AML-193 (cell line): ENCODE data around the gene KRT32.
"Not testable (repeated sequence)": the region's sequence is repeated elsewhere in the genome, so short reads cannot be mapped to it uniquely, and the experiment has no call there.

ENCODE experiments used
- DNase-seq, 2 experiments: peaks; one replicate each; lab custom pipeline; 2025; lab: John Stamatoyannopoulos, UW

The KRT32 gene

DNA sequence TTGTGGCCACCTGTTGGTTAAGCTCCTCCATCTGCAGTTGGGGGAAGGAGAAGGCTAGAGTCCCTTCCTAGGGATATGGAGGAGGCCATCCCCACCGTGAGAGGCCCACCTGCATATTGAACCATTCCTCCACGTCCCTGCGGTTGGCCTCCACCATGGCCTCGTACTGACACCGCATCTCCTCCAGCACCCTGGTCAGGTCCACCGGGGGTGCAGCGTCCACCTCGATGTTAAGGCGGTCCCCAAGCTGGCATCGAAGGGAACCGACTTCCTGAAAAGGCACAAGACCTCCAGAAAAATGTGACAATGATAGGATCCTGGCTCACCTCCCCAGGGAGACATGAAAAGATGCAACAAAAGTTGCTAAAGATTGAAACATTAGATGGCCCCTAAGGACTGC, 3.0 kb downstream of the KRT32 start:
- DNase-seq: no peak

DNA sequence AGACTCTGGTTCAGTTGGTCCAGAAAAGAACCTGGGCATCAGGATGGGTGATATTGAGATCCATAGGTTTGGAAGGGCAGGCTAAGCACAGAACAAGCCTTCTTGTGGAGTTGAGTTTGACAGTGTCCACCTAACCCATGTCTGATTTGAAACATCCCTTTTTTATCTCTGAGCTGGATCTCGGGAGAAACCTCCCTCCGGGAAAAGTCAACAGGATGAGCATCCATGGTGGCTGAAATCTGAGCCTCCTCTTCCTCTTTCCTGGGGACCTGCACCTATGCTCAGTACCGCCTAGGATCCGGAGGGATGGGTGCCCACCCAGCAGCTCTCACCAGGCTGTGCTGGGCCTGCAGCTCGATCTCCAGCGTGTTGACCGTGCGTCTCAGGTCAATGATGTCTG, 3.4 kb downstream of the KRT32 start:
- no peak for DNase-seq

DNA sequence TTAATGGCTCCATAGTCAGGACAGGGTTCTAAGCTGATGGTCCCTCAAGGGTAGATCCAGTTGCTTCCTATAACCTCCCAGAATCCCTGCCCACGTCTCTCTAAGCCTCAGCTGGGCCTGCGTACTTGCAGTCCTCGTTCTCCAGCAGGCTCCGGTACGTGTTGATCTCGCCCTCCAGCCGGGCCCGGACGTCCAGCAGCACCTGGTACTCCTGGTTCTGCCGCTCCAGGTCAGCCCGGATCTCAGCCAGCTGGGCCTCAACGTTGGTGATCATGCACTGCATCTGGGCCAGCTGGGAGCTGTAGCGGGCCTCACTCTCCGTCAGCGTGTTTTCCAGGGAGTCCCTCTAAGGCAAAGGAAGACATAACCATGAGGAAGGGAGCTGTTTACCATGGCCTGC, 4.5 kb downstream of the KRT32 start:
- DNase-seq: no peak

DNA sequence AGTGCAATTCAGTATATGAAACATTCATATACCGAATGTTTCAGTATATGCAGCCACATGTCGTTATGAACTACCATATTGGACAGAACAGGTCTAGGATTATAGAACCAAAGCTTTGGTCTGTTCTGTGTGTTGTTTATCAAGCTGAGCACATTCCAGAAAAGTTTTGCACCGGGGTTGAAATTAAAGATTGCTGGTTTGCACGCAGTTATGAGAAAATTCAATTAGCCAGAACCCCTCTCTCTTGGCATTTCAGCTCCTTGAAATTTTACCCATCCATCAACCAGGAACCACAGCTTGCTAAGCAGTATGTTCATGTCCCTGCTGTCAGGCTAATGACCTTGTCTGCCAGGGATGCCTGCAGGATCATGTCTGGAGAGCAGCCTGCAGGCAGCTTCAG, 9.5 kb downstream of the KRT32 start:
- DNase-seq: no peak

DNA sequence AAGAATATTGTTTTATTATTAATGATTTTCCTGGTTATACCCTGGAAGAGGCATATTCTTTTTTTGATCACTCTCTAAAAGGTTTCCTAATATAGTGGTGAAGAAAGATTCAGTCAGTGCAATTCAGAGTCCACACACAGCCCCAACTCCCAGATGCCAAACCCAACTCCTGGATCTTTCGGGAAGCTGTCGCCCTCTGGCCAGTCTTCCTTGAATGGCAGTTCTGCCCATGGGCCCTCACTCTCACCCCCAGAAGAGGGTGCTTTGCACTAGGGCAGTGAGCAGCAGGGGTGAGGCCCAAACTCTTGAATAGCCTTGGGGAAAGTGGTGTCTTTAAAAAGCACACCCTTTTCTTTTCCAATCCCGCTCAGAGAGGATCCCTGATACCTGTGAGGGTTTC, 11.0 kb downstream of the KRT32 start:
- no peak for DNase-seq

DNA sequence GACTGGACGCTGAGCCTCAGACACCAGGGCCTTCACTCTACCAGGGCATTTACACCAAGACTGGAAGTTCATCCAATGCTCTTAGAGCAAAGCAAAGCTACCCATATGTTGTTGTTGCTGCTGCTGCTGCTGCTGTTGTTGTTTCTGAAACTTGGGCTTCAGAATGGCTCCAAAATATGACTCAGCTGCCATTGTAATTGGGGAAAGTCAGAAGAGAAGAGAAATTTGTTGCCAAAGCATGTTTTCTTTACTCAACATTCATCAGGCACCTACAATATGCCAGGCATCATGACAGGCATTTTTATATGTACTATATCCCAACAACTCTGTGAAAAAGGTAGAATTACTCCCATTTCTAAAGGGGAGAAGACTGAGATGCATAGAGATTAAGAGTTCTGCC, 11.9 kb downstream of the KRT32 start:
- DNase-seq: no peak

DNA sequence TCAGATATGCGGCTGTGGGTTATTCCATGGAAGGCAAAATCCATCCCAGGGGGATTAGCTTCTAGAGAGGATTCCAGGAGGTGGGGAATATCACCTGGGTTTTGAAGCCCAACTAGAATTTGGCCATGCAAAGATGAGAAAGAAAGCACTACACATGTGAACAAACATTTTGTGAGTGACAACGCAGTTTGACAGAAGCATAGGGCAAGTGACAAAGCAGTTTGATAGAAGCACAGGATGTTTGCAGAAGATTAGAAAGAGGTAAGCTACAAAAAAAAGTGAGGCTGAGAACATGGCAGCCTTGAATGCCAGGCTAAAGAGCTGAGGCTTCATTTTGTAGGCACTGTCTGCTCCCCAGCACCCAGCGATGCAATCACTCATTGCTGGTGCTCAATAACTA, 14.1 kb downstream of the KRT32 start:
- no peak for DNase-seq

DNA sequence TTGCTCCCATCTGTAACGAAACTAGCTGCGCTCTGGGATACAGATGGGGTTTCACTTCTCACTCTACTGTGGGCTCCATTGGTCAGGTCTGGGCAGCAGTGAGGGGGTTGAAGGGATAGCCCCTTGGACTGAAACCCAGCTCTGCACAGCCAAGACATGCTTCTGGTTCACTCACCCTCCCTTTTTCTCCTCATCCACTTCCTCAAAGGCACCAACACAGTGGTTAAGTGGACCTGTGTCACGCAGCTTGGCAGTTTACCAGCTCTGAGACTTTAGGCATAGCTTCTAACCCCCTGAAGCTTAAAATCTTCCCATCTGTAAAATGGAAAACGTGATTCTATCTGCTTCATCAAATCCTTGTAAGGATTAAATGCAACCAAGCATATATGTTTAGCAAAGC, 14.9 kb downstream of the KRT32 start:
- DNase-seq: peak; percentile 72 to 76

DNA sequence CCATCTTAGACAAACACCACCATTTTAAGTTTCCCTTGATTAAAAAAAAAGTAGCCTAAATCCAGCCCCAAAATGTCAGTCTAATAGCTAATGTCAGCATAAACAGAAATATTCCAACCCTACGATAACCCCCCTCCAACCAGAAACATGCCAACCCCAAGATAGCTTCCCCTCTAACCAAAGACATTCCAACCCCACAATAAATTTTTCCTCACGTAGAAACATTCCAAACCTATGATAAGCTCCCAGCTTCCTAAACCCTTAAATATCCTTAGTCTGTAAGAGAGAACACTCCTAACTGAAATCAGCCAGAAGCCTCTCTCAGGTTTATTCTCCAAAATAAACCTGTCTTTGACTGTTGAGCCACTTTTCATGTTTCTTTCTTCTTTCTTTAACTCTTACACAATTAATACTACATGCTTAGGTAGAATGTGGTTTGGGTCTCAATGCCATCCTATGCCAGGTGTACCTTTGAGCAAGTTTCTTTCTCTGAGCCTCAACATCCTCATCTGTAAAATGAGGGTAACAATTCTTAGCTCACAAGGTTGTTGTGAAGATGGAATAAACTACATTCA, 15.9 kb downstream of the KRT32 start:
- no peak for DNase-seq

DNA sequence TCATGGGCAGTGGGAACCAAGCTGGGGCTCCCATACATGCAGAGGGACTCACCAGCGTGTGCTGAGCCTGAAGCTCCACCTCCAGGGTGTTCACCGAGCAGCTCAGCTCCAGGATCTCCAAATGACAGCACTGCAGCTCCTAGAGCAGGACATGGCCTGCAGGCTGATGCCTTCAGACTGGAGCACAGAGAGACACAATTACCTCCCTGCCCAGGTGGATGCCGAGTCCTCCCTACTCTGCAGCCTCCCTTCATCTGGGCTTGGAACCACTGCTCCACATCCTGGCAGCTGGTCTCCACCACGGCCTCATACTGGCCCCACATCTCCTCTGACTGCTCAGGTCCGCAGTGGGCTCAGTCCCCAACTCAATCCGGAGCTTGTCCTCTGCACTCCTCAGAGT, 18.2 kb downstream of the KRT32 start:
- no peak for DNase-seq

DNA sequence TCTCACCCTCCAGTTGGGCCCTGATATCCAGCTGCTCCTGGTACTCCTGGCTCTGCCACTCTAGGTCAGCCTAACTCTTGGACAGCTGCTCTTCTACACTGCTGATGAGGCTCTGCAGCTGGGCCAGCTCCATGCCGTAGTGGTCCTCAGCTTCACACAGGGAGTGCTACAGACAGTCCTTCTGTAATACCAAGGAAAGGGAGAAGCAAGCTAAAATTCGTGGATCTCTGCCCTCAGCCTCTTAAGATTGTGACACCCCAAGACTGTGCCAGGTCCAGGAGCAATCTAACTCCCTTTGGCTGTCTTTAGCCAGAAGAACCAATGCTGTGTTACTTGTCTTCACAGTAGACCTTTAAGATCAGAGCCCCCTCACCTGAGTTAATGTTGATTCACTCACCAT, 18.7 kb downstream of the KRT32 start:
- DNase-seq: no peak

DNA sequence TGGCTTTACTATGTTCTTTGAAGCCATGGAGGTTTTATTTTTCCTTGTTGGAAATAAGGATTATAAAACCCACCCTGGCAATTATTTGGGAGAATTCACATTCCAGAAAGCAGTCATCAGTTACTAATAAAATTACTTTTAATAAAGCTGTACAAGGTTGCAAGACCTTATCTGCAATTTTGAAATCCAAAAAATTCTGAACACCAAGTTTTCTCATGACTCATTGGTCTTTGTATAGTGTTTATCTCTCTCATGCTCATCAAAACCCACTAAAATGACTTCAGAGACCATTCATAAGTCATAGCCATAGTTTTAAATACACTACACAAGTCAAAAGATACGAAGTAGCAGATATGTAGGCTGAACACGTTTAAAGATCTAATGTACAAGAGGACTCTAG, 20.4 kb downstream of the KRT32 start:
- no peak for DNase-seq

DNA sequence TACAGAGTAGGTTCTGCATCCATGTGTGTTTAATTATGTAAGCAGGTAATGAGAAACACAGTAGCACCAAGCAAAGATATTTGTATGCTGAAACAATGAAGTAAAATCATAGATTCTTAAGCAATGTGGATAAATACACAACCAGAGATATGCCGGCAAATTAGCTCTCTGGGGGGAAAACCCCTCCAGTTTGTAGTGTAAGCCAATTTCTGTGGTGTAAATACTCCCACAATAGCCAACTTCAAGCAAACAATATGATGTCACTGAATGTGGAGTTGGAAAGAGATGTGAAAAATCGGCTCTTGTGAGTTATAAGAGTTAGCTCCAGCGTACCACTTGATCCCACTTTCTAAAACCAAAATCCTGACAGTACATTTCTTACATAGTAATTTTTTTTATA, 22.5 kb downstream of the KRT32 start:
- no peak for DNase-seq

DNA sequence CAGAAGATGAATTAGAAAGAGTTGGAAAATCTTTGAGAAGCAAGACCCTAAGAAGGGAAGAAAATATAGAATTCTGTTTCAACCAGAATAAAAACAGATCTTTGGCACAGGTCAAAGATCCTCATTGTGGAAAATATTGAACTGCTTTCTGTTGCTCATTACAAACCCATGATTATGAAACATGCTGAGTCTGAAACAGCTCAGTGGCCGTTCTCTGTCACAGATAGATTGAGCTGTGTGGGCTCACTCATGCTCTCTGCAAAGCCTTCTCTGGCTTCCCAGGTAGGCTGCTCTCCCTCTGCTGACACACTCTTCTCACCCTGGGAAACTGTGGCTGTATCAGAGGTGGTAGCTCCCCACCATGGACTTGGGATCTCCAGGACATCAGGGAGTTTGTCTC, 23.0 kb downstream of the KRT32 start:
- peak; percentile 7 to 21 for DNase-seq

DNA sequence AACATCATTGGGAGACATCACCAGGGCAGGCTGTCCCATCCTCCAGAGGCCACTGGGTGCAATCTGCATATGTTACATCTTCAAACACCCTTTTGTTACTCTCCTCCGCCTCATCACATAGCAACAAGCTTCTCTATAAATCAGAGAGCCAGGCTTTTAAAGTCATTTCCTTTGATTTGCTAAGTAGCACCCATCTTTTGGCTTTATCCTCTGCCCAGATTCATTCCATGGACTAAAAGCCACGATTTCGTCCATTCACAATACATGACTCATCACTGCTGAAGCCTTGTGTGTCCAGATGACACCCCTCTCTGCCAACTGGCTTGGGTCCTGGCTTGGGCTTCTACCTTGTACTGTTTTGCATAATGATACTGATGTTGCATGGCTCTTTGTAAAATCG, 24.4 kb downstream of the KRT32 start:
- DNase-seq: no peak

DNA sequence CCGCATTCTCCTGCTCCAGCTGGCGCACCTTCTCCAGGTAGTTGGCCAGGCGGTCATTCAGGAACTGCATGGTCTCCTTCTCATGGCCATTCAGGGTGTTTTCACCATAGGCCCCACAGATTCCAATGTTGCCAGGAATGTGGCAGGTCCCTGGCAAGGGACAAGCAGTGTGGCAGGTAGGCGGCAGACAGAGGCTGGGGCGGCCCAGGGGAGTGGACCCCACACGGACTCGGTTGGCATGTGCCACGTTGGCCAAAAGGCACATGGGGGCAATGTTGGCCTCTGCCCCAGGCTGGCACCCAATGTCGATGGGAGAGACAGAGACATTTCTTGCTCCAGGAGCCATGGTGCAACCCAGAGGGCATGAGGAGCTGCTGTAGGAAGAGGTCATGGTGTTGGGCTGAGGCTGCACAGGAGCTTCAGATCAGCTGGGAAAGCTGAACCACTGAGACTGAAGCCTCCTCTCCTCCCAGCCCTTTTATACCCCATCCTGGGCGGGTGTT, 26.6 kb downstream of the KRT32 start, which contains the start of gene KRT38:
KRT38 (minus strand) TSS at position 453 of the 503 bp plus-strand sequence; CDS start at position 391, 62 bp downstream.
- DNase-seq: no peak

DNA sequence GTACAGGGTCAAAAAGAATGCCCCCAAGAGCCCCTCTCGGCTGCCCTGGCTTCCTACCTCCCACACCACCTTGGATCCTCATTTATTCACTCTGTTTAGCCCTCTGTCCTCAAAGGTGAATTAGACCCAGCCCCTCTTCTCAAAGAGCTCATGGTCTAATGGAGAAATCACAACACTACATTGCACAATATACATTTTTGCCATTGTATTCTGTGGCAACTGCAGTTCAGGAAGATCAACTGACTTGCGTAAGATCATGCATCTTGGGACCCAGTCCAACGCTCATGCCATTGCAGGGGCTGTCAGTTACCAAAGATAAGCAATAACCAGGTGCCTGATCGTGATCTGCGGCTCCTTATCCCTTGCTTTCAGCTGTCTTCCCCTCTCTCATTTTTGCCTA, 27.8 kb downstream of the KRT32 start:
- DNase-seq: peak; percentile 89 to 90

DNA sequence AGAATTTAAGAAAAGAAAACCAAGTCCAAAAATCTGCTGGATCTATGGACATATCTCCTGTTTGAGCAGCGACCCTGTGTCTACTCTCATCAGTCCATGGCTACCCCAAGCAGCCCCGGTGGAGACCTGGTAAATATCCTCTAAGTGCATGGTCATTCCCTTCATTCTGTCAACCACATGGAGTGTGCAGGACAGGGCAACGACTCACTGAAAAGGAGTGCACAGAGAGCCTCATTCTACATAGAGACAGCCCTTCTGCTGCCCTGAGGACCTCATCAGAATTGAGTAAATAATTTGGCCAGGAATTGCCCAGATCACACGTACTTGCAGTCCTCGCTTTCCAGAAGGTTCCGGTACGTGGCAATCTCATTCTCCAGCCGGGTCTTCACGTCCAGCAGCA, 29.4 kb downstream of the KRT32 start:
- DNase-seq: no peak

DNA sequence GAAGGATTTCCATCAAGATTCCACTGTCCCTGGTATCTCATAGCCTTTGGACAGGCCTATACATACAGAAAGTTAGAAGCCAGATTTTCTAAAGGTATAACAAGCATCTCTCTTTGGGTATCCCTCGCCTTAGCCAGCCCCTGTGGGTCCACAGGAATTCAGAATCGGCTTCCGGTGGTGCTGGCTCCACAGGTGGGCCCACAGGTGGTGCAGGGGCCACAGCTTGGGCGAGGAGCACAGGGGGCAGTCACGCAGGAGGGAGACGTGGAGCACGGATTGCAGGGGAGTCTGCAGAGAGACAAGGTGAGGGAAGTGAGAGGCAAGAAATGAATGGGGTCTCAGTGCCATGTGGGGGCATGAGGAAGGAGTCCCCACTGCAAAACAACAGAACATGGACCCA, 29.9 kb downstream of the KRT32 start:
- DNase-seq: no peak

DNA sequence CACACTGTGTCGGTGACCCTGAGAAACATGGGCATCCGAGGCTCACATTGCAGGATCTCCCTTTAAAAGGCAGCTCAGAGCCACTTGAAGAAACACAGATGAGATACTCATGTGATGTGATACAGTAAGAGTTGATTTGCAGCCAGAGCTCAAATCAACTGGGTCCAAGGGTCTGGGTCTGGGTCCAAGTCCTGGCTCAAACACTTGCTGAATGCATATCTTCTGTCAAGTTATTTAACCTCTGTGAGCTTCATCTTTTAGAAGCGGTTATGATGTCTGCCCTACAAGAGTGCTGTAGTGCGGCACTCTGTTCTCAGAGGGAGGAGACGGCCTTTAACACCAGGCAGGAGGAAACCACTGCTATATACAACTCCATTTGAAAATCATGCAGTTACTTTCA, 32.8 kb downstream of the KRT32 start:
- DNase-seq: no peak

DNA sequence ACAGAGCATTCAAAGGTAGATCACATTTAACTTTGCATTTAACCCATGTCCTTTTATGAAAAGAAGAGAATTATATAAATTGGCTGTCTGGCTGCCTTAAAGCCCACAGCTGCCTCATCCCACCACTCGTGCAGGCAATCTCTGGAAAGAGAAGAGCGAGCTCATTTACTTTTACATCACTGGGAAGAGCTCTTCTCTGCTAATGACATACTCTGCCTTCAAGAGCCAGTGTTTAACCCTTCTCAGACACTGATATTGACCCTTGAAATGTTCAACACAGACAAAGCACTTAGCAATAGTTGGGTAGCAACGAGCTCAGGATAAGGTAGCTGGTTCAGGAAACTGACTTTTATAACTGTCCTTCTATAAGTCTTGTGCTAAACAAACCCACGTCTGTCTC, 33.2 kb downstream of the KRT32 start:
- DNase-seq: no peak

DNA sequence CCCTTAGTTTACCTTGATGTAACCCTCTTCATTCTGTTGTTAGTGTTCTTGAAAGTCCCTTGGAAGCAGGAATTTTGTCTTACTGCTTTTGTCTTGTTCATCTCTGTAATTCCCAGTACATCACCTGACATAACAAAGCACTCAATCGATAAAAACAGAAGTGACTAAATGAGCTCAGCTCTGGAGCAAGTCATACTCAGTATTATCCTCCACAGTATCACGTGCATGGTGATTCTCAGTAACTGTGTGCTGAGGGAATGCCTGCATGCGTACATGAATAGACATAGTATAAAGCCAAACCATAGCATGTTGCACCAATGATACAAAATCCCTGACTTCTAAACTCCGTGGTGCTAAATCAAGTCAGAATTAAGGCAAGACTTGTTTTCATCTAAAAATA, 33.6 kb downstream of the KRT32 start:
- DNase-seq: no peak

DNA sequence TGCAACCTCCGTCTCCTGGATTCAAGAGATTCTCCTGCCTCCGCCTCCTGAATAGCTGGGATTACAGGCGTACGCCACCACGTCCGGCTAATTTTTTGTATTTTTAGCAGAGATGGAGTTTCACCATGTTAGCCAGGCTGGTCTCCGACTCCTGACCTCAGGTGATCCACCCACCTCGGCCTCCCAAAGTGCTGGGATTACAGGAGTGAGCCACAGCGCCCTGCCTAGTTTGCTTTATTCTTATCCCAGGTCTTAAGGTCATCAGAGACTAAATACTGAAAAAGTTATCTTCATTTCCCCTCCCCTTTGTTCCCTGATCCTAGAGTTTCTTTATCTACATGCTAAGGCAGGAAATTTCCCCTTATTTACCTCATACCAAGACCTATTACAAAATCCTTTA, 36.8 kb downstream of the KRT32 start:
- not testable (repeated sequence) for DNase-seq

DNA sequence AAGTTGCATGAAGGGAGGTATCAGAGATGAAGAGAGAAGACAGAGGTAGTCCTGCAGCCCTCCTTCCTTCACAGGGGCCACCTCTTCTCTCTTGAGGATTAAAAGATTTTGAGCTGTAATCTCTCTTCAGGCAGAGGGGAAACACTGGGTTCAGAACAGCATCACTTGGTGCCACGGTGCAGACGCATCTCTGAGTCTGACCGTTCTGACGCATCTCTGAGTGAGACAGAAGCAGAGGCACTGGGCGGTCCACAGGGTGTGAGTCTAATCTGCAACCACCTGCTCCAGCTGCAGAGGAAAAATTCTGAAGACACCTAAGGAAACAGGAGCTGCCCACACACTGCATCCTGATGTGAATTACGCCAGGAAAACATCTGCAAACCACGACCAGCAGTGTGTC, 37.5 kb downstream of the KRT32 start:
- DNase-seq: no peak
